AG04450 (cell line): ENCODE results near the gene HOXD4. TPM values are rescaled to one million over a fixed set of nuclear protein-coding genes. Genes with fewer than 3 reads are reported as not detected.

ENCODE experiments used
- CTCF ChIA-PET: fragments of 300-600, 350-600 bp; formaldehyde crosslinking; extraction: SDS; loops from one replicate; lab custom pipeline; 2022; ENCODE audit warnings: antibody characterized with exemption, inconsistent platforms; lab: Charles Lee
- POLR2A ChIA-PET: fragments of 350-600 bp; formaldehyde crosslinking; extraction: SDS; loops from one replicate; lab custom pipeline; 2021; ENCODE audit warnings: antibody characterized with exemption, inconsistent platforms; lab: Yijun Ruan, JAX
- DNase-seq: peaks from one replicate; pipeline ENCODE4 v3.0.0-alpha.2; 2011; ENCODE audit warnings: low read depth, low spot score
- H3K27ac ChIP-seq: one replicate; pipeline ENCODE4 v1.5.1; 2012; ENCODE audit warnings: low read depth, low read length, control low read depth
- H3K27me3 ChIP-seq: one replicate; pipeline ENCODE4 v1.6.0; 2012; ENCODE audit warnings: low read length; ENCODE audit not compliant: control insufficient read depth, insufficient read depth
- H3K4me3 ChIP-seq: 2 replicates; pipeline ENCODE4 v1.5.1; 2011; ENCODE audit warnings: mild to moderate bottlenecking, low read depth, low read length, control low read depth
- H3K9me3 ChIP-seq: 2 replicates; pipeline ENCODE4 v1.5.1; 2012; ENCODE audit warnings: low read length; ENCODE audit not compliant: control insufficient read depth, insufficient read depth
- polyA plus RNA-seq: library from polyadenylated mRNA; depleted of rRNA; stranded (reverse); fragments of >200 nt; gene quantifications from 2 replicates; pipeline ENCODE4 v1.2.3, GENCODE V29; 2011
- TF ChIP-seq, protein P1 (sequence below): IDR thresholded peaks from 2 replicates; pipeline ENCODE4 v1.5.1; 2011; ENCODE audit warnings: low read depth, low read length, control low read depth, inconsistent platforms

The HOXD4 gene
- polyA plus RNA-seq, 1 experiment = not detected

DNA sequence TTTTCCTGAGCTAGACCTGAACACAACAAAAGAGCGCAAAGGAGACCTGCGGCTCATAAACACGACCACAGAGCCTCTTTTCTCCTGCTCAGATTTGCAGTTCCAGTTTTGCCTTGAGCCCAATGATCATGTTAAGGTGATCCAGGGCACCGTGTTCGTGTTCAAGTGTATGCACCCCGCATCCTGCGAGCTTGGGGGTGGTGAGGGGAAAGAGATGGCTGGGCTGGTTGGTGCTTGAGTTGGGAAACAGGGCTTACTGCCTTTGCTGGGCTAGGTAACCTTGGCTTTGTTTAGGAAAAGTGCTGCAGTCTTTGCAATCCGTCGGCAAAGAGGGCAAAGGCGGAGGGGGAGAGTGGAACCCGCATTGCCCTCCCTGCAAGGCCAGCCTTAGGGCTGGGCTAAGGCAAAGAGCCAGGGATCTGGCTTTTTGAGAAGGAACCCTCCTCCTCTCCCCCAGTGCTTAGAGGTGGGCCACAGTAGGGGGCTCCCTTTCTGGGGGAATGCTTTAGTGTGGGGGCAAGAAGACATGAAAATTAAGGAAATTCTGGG is 33.5 kb upstream of the HOXD4 start:
- POLR2A ChIA-PET = no interaction called here
- Histone ChIP-seq H3K27me3 (peaks cover 95% of the 10 kb centered on the region), H3K9me3 (peaks cover 23% of the 10 kb centered on the region), H3K4me3 (no peak overlapping the region), H3K27ac (no peak overlapping the region)
- CTCF ChIA-PET = interaction anchor here (0.6 kb wide), 1 partner anchor 22 kb away, joined by 3 read pairs; no protein-coding TSS in a partner anchor
- TF ChIP-seq, protein P1, sequence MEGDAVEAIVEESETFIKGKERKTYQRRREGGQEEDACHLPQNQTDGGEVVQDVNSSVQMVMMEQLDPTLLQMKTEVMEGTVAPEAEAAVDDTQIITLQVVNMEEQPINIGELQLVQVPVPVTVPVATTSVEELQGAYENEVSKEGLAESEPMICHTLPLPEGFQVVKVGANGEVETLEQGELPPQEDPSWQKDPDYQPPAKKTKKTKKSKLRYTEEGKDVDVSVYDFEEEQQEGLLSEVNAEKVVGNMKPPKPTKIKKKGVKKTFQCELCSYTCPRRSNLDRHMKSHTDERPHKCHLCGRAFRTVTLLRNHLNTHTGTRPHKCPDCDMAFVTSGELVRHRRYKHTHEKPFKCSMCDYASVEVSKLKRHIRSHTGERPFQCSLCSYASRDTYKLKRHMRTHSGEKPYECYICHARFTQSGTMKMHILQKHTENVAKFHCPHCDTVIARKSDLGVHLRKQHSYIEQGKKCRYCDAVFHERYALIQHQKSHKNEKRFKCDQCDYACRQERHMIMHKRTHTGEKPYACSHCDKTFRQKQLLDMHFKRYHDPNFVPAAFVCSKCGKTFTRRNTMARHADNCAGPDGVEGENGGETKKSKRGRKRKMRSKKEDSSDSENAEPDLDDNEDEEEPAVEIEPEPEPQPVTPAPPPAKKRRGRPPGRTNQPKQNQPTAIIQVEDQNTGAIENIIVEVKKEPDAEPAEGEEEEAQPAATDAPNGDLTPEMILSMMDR = no peak
- no peak for DNase-seq

GRCh38 chr2:176118601-176119339 is 32.6 kb upstream of the HOXD4 start:
- peaks cover 94% of the 10 kb centered on the region for H3K27me3 ChIP-seq
- DNase-seq = no peak
- H3K9me3 ChIP-seq = peaks cover 23% of the 10 kb centered on the region
- POLR2A ChIA-PET = no interaction called here
- no peak overlapping the region for H3K27ac ChIP-seq
- H3K4me3 ChIP-seq = no peak overlapping the region
- CTCF ChIA-PET = no interaction called here
- TF ChIP-seq, protein P1 = peak; percentile 36

GRCh38 chr2:176120364-176121189 is 30.8 kb upstream of the HOXD4 start:
- TF ChIP-seq, protein P1 = no peak
- ChIA-PET POLR2A (no interaction called here), CTCF (interaction anchor here (0.8 to 3.1 kb wide), 8 partner anchors 10 to 531 kb away, joined by 3 to 17 read pairs (median 4); no protein-coding TSS in a partner anchor)
- no peak for DNase-seq
- H3K27me3 ChIP-seq = peaks cover 94% of the 10 kb centered on the region
- no peak overlapping the region for H3K27ac ChIP-seq
- H3K9me3 ChIP-seq = peaks cover 23% of the 10 kb centered on the region
- H3K4me3 ChIP-seq = no peak overlapping the region

GRCh38 chr2:176121190-176122051 is 29.9 kb upstream of the HOXD4 start:
- peaks cover 15% of the 10 kb centered on the region for H3K9me3 ChIP-seq
- H3K4me3 ChIP-seq = no peak overlapping the region
- POLR2A ChIA-PET = no interaction called here
- no peak overlapping the region for H3K27ac ChIP-seq
- TF ChIP-seq, protein P1 = no peak
- CTCF ChIA-PET = interaction anchor here (0.8 to 3.1 kb wide), 8 partner anchors 11 to 693 kb away, joined by 3 to 17 read pairs (median 4); no protein-coding TSS in a partner anchor
- H3K27me3 ChIP-seq = peaks cover 94% of the 10 kb centered on the region
- no peak for DNase-seq
